ENCODE results near the gene STX16.
A peak's percentile ranks its signal among the peaks of the same experiment; 100 is the strongest.

The STX16 gene

DNA sequence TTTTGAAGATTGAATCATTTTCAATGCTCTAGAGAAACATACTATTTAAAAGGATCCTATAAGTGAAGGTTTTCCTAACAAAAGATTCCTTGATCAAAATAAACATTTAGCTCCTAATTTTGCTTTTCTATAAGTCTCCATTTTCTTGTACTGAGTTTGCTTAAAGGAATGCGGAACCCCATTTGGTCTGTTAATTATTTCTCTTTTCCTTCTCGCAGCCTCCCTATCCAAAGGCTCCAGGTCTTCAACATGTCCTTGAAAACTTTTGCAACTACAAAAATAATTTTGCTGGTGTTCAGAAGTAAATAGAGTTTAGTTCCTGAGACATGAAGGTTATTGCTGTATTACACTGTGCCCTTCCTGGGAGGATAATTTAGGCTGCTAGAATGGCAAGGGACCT is 33.2 kb downstream of the STX16 start:
- no peak for TF ChIP-seq JUND (IDR thresholded peaks at IDR 0.05; ENCODE audit: low read depth)
- DNase-seq (ENCODE audit: low read depth in 1 of 2, low spot score in 1 of 2) = no peak
- in situ Hi-C loops (cut with HindIII; ENCODE audit: low pct_unique_long_range_greater_than_20kb, low sequenced_read_pairs) = no loop called here

DNA sequence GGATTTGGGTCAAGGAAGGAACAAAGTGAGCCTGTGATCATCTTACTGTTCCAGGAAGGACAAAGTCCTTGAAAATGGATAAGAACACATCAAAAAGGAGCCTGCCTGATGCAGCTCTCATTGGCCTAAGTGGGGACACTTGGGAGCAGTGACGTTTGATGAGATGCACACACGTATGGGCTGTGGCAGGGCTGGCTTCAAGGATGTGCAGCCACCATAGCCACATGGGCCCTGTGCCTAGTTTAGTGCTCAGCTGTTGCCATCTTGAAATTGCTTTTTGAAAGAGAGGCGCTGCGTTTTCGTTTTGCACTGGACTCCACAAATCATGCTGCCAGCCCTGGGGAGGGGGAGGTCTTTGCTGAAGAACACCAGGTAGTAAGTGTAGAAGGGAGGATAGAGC is 34.9 kb downstream of the STX16 start:
- DNase-seq (ENCODE audit: low read depth in 1 of 2, low spot score in 1 of 2) = no peak
- TF ChIP-seq JUND (IDR thresholded peaks at IDR 0.05; ENCODE audit: low read depth) = no peak
- in situ Hi-C loops (cut with HindIII; ENCODE audit: low pct_unique_long_range_greater_than_20kb, low sequenced_read_pairs) = no loop called here

DNA sequence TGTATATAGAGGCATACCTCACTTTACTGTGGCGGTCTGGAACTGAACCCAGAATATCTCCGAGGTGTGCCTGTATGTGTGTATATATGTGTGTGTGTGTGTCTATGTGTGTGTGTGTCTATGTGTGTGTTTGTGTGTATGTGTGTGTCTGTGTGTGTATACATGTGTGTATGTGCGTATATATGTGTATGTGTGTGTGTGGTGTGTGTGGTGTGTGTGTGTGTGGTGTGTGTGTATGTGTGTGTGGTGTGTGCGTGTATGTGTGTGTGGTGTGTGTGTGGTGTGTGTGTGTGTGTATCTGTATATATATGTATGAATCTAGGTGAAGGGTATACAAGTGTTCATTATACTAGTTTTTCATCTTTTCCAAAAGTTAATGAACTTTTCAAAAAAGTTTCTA is 37.3 kb downstream of the STX16 start:
- no peak for TF ChIP-seq JUND (IDR thresholded peaks at IDR 0.05; ENCODE audit: low read depth)
- no peak for DNase-seq (ENCODE audit: low read depth in 1 of 2, low spot score in 1 of 2)
- in situ Hi-C loops (cut with HindIII; ENCODE audit: low pct_unique_long_range_greater_than_20kb, low sequenced_read_pairs) = no loop called here

DNA sequence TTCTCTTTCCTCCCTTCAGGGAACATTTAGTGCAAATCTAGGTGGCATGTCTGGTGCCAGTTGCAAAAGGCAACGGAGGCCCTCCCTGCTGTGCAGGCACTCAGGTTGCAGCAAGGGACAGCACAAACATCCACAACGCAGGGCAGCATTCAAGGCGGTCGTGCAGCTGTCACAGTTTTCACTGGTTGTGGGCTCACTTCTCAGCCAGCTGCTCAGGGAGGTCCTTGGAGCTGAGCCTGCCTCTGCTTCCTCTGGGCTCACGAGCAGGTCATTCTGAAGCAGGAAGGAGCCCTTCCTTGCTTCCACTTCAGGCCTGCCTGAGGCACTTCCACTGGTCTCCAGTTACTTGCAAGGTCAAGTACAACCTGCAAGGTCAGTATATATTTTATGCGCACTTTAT is 37.8 kb downstream of the STX16 start:
- DNase-seq (ENCODE audit: low read depth in 1 of 2, low spot score in 1 of 2) = no peak
- no peak for TF ChIP-seq JUND (IDR thresholded peaks at IDR 0.05; ENCODE audit: low read depth)
- in situ Hi-C loops (cut with HindIII; ENCODE audit: low pct_unique_long_range_greater_than_20kb, low sequenced_read_pairs) = no loop called here

DNA sequence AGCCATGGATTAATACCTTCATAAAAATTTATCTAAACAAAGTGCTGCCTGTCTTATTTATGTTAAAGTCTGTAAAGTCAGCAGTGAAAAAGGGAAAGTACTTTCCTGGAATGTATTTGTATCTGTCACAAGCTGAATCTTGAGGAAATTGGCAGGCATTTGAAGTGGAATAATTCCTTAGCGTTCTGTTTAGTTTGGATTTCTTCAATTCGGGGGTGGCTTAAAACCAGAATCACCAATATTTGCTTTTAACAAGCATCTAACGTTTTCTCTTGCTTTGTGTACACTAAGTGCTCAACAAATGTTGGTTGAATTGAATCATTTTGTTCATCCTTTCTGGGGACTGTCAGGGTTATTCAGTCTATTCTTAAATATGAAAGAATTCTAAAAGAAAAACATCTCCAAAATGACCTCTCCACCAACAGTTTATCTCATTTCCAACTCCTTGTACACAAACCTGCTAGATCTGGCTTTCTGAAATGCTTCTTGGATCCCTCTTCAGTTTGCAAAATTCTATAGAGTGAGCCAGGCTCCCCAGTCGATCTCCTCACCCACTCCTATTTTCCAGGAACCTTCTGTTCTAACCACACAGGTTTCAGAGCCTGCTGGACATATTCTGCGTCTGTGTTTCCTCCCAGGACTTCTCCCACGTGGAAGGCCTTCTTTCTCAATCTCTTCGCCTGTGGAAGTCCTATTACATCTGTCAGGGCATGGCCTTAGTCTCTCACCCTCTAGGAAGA is 39.5 kb downstream of the STX16 start:
- peak in 1 of 2 experiments; percentile 35 for DNase-seq (ENCODE audit: low read depth in 1 of 2, low spot score in 1 of 2)
- in situ Hi-C loops (cut with HindIII; ENCODE audit: low pct_unique_long_range_greater_than_20kb, low sequenced_read_pairs) = no loop called here
- TF ChIP-seq JUND (IDR thresholded peaks at IDR 0.05; ENCODE audit: low read depth) = no peak

- no peak for DNase-seq (ENCODE audit: low read depth in 1 of 2, low spot score in 1 of 2)
- TF ChIP-seq JUND (IDR thresholded peaks at IDR 0.05; ENCODE audit: low read depth) = no peak
- in situ Hi-C loops (cut with HindIII; ENCODE audit: low pct_unique_long_range_greater_than_20kb, low sequenced_read_pairs) = no loop called here
Observed at GRCh38 chr20:58691773-58692578, 40.9 kb downstream of the STX16 start.

- peak; percentile 86 to 93 for DNase-seq (ENCODE audit: low read depth in 1 of 2, low spot score in 1 of 2)
- no peak for TF ChIP-seq JUND (IDR thresholded peaks at IDR 0.05; ENCODE audit: low read depth)
- in situ Hi-C loops (cut with HindIII; ENCODE audit: low pct_unique_long_range_greater_than_20kb, low sequenced_read_pairs) = no loop called here
Observed at GRCh38 chr20:58692579-58693225, 41.6 kb downstream of the STX16 start, which contains the start of gene NPEPL1. Gene NPEPL1, plus strand, starts transcription at chr20:58692800. Its CDS starts 101 bp downstream, at chr20:58692901.

- TF ChIP-seq JUND (IDR thresholded peaks at IDR 0.05; ENCODE audit: low read depth) = no peak
- in situ Hi-C loops (cut with HindIII; ENCODE audit: low pct_unique_long_range_greater_than_20kb, low sequenced_read_pairs) = no loop called here
- DNase-seq (ENCODE audit: low read depth in 1 of 2, low spot score in 1 of 2) = peak; percentile 33 to 45
Observed at GRCh38 chr20:58693226-58694006, 42.3 kb downstream of the STX16 start.

- in situ Hi-C loops (cut with HindIII; ENCODE audit: low pct_unique_long_range_greater_than_20kb, low sequenced_read_pairs) = no loop called here
- no peak for DNase-seq (ENCODE audit: low read depth in 1 of 2, low spot score in 1 of 2)
- no peak for TF ChIP-seq JUND (IDR thresholded peaks at IDR 0.05; ENCODE audit: low read depth)
Observed at GRCh38 chr20:58694241-58695083, 43.4 kb downstream of the STX16 start.

GRCh38 chr20:58695084-58695722 is 44.1 kb downstream of the STX16 start:
- in situ Hi-C loops (cut with HindIII; ENCODE audit: low pct_unique_long_range_greater_than_20kb, low sequenced_read_pairs) = no loop called here
- no peak for DNase-seq (ENCODE audit: low read depth in 1 of 2, low spot score in 1 of 2)
- no peak for TF ChIP-seq JUND (IDR thresholded peaks at IDR 0.05; ENCODE audit: low read depth)

GRCh38 chr20:58695895-58696375 is 44.9 kb downstream of the STX16 start:
- no peak for TF ChIP-seq JUND (IDR thresholded peaks at IDR 0.05; ENCODE audit: low read depth)
- in situ Hi-C loops (cut with HindIII; ENCODE audit: low pct_unique_long_range_greater_than_20kb, low sequenced_read_pairs) = no loop called here
- no peak for DNase-seq (ENCODE audit: low read depth in 1 of 2, low spot score in 1 of 2)
